GM10266 (cell line): ENCODE measurements around the gene IGF1R.

Source experiments
- DNase-seq: peaks from one replicate; pipeline ENCODE4 v3.0.0; 2012; ENCODE audit errors: extremely low spot score
- CTCF ChIP-seq: IDR thresholded peaks from 2 replicates; pipeline ENCODE4 v1.5.1; 2012; ENCODE audit warnings: mild to moderate bottlenecking, low read depth; ENCODE audit not compliant: control insufficient read depth, insufficient read depth; ENCODE audit errors: missing control alignments

Gene IGF1R

GRCh38 chr15:98951004-98951403, 302.7 kb downstream of the IGF1R start:
- no peak for DNase-seq
- no peak for TF ChIP-seq CTCF

- no peak for TF ChIP-seq CTCF
- no peak for DNase-seq
Observed at GRCh38 chr15:98951493-98952320, 303.4 kb downstream of the IGF1R start.

GRCh38 chr15:98952381-98952803, 304.1 kb downstream of the IGF1R start:
- DNase-seq: peak; percentile 73
- no peak for TF ChIP-seq CTCF

GRCh38 chr15:98953000-98953787, 304.9 kb downstream of the IGF1R start:
- peak; percentile 62 for DNase-seq
- no peak for TF ChIP-seq CTCF

GRCh38 chr15:98953968-98954367, 305.6 kb downstream of the IGF1R start:
- no peak for DNase-seq
- no peak for TF ChIP-seq CTCF

DNA sequence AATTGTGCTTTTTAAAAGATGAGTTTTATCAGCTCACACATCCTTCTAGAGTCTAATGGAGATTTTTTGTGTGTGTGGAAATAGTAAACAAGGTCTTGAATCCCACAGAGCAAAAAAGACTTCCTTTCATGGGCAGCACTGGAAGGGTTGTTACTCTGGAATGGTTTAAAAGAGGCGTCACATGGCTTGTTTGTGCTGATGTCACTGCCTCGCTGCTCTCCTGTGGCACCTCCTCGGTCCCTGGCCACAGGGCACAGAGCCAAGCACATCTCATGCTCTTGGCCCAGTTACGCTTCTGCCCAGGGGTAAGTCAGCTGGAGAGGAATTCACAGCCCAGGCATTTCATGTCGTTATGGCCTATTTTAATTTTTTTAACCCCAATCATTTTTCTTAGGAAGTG, 306.1 kb downstream of the IGF1R start:
- DNase-seq: no peak

More for the DNA sequence above, 306.1 kb downstream of the IGF1R start:
- TF ChIP-seq CTCF: no peak
